HepG2 (cell line): Measurements from ENCODE around the gene RGS19.

ENCODE experiments used
- AFF4 ChIP-seq: sonication (generic); formaldehyde crosslinking; IDR thresholded peaks from 2 replicates; pipeline ENCODE4 v1.4.0; 2020; ENCODE audit warnings: missing genetic modification reagents
- CBX1 ChIP-seq: IDR thresholded peaks from one replicate; pipeline ENCODE4 v1.6.1; 2016; ENCODE audit warnings: antibody characterized with exemption, low read depth
- FOXA1 ChIP-seq, 2 experiments: fragments of 450-650 bp in 1 of 2; sonication (generic) in 1 of 2; formaldehyde crosslinking in 1 of 2; IDR thresholded peaks; 2 replicates each; pipeline versions ENCODE4 v1.4.0 to v1.6.1; 2016 to 2020; ENCODE audit warnings: missing genetic modification reagents in 1 of 2
- HMG20B ChIP-seq: conservative IDR thresholded peaks from 2 replicates; pipeline ENCODE4 v1.6.1; 2016; ENCODE audit warnings: missing genetic modification reagents, missing compliant biosample characterization
- ZBTB37 ChIP-seq: sonication (generic); formaldehyde crosslinking; IDR thresholded peaks from 2 replicates; pipeline ENCODE4 v1.4.0; 2020; ENCODE audit warnings: mild to moderate bottlenecking, missing genetic modification reagents
- ZNF292 ChIP-seq: sonication (generic); formaldehyde crosslinking; IDR thresholded peaks from 2 replicates; pipeline ENCODE4 v1.8.1; 2022; ENCODE audit warnings: mild to moderate bottlenecking, low read depth, missing genetic modification reagents, borderline replicate concordance

GRCh38 chr20:64112691-64113443, 33.5 kb upstream of the RGS19 start:
- TF ChIP-seq ZNF292 (CRISPR knock-in tag), result 0 out of 2 replicates have a peak, but pooled peaks have one; percentile 20
- no peak for TF ChIP-seq ZBTB37
- TF ChIP-seq HMG20B (CRISPR knock-in tag), result no peak
- TF ChIP-seq CBX1, result no peak
- TF ChIP-seq FOXA1 (IDR thresholded peaks at IDR 0.05), result no peak
- no peak for TF ChIP-seq FOXA1 (CRISPR knock-in tag; IDR thresholded peaks at IDR 0.05)
- no peak for TF ChIP-seq AFF4 (CRISPR knock-in tag)
